ENCODE results near the gene CAMK2N1. TPM values are rescaled to one million over a fixed set of nuclear protein-coding genes. Genes with fewer than 3 reads are reported as not detected.

CAMK2N1 gene
- total RNA-seq, 4 donors from 2014 or later, result 1.3 to 2.5 (median 1.5) TPM

- DNase-seq, result no peak
- no peaks in the 10 kb centered on the region for H3K27me3 ChIP-seq
- H3K27ac ChIP-seq, result no peak overlapping the region
- TF ChIP-seq POLR2A (IDR thresholded peaks at IDR 0.05) (no peak), CTCF (IDR thresholded peaks at IDR 0.05 in 4 of 5, conservative IDR thresholded peaks at IDR 0.05 in 1 of 5) (no peak)
- no peak overlapping the region for H3K4me3 ChIP-seq
- in situ Hi-C loops (cut with MboI; ENCODE audit: low sequenced_read_pairs in 4 of 4) (no loop called here), intact Hi-C loops (cut with DNase I; ENCODE audit: low total_unique reads) (loop anchor here (5.0 kb wide), 1 partner anchor 127 kb away; the partner anchor contains the start of gene PINK1)
- H3K9me3 ChIP-seq, result no peaks in the 10 kb centered on the region
- peaks cover 0 to 37% of the 10 kb centered on the region in 2 donors for H3K36me3 ChIP-seq
- ATAC-seq, result no peak
- peaks cover 40 to 50% of the 10 kb centered on the region in 2 donors for H3K4me1 ChIP-seq
These were observed 19.5 kb upstream of the CAMK2N1 start for GRCh38 chr1:20505488-20505887.

- Histone ChIP-seq H3K4me3 (no peak overlapping the region), H3K9me3 (no peaks in the 10 kb centered on the region), H3K27me3 (no peaks in the 10 kb centered on the region), H3K27ac (no peak overlapping the region), H3K36me3 (peaks cover 0 to 63% of the 10 kb centered on the region in 2 donors), H3K4me1 (peaks cover 22 to 26% of the 10 kb centered on the region in 2 donors)
- no peak for DNase-seq
- in situ Hi-C loops (cut with MboI; ENCODE audit: low sequenced_read_pairs in 4 of 4), result no loop called here
- intact Hi-C loops (cut with DNase I; ENCODE audit: low total_unique reads), result no loop called here
- no peak for TF ChIP-seq CTCF (IDR thresholded peaks at IDR 0.05 in 4 of 5, conservative IDR thresholded peaks at IDR 0.05 in 1 of 5)
- TF ChIP-seq POLR2A (IDR thresholded peaks at IDR 0.05), result no peak
- no peak for ATAC-seq
These were observed 14.7 kb upstream of the CAMK2N1 start for GRCh38 chr1:20500716-20501115.

- TF ChIP-seq CTCF (IDR thresholded peaks at IDR 0.05 in 4 of 5, conservative IDR thresholded peaks at IDR 0.05 in 1 of 5) (no peak), POLR2A (IDR thresholded peaks at IDR 0.05) (no peak)
- in situ Hi-C loops (cut with MboI; ENCODE audit: low sequenced_read_pairs in 4 of 4) (loop anchor here (10.0 kb wide), 2 partner anchors 125 to 585 kb away; no protein-coding TSS in a partner anchor), intact Hi-C loops (cut with DNase I; ENCODE audit: low total_unique reads) (no loop called here)
- no peak overlapping the region for H3K27ac ChIP-seq
- H3K4me3 ChIP-seq, result no peak overlapping the region
- no peak for DNase-seq
- peaks cover 0 to 58% of the 10 kb centered on the region in 2 donors for H3K36me3 ChIP-seq
- H3K9me3 ChIP-seq, result no peaks in the 10 kb centered on the region
- ATAC-seq, result no peak
- no peaks in the 10 kb centered on the region for H3K27me3 ChIP-seq
- H3K4me1 ChIP-seq, result peaks cover 12 to 16% of the 10 kb centered on the region in 2 donors
These were observed 13.7 kb upstream of the CAMK2N1 start for GRCh38 chr1:20499718-20500117.

- intact Hi-C loops (cut with DNase I; ENCODE audit: low total_unique reads), result no loop called here
These were observed 13.1 kb upstream of the CAMK2N1 start for GRCh38 chr1:20499105-20499504.

More at GRCh38 chr1:20499105-20499504, 13.1 kb upstream of the CAMK2N1 start:
- no peak for TF ChIP-seq CTCF (IDR thresholded peaks at IDR 0.05 in 4 of 5, conservative IDR thresholded peaks at IDR 0.05 in 1 of 5)
- TF ChIP-seq POLR2A (IDR thresholded peaks at IDR 0.05), result no peak
- Histone ChIP-seq H3K27me3 (no peaks in the 10 kb centered on the region), H3K36me3 (peaks cover 0 to 56% of the 10 kb centered on the region in 2 donors), H3K4me1 (peaks cover 8 to 12% of the 10 kb centered on the region in 2 donors), H3K27ac (no peak overlapping the region), H3K4me3 (no peak overlapping the region), H3K9me3 (no peaks in the 10 kb centered on the region)
- ATAC-seq (no peak), DNase-seq (no peak)
- in situ Hi-C loops (cut with MboI; ENCODE audit: low sequenced_read_pairs in 4 of 4), result loop anchor here (10.0 kb wide), 2 partner anchors 124 to 584 kb away; no protein-coding TSS in a partner anchor
